Endothelial cell of umbilical vein (primary cell): Measurements from ENCODE around the gene SLC12A5.

ENCODE experiments used
- CTCF ChIP-seq, 2 donors: IDR thresholded peaks; 1 replicate in 1 of 2; 2 replicates in 1 of 2; pipeline ENCODE4 v1.5.1; 2011; ENCODE audit warnings: low read length in 2 of 2, mild to moderate bottlenecking in 2 of 2, moderate library complexity in 2 of 2, control low read depth in 1 of 2, inconsistent platforms in 1 of 2, low read depth in 1 of 2; ENCODE audit not compliant: insufficient read depth in 1 of 2; ENCODE audit errors: extremely low read depth in 1 of 2
- EZH2 ChIP-seq: IDR thresholded peaks from 2 replicates; pipeline ENCODE4 v1.6.1; 2012; ENCODE audit warnings: borderline replicate concordance, low read depth, mild to moderate bottlenecking, moderate library complexity, low read length, inconsistent platforms; ENCODE audit not compliant: severe bottlenecking
- MAX ChIP-seq: IDR thresholded peaks from 2 replicates; pipeline ENCODE4 v1.6.1; 2011; ENCODE audit not compliant: insufficient read depth, insufficient read length
- POLR2A ChIP-seq: IDR thresholded peaks from 2 replicates; pipeline ENCODE4 v1.6.1; 2012; ENCODE audit warnings: low read depth, mild to moderate bottlenecking, control low read depth, low read length
- POLR2AphosphoS5 ChIP-seq: IDR thresholded peaks from 2 replicates; pipeline ENCODE4 v1.6.1; 2012; ENCODE audit warnings: low read depth, mild to moderate bottlenecking, control low read depth, low read length, moderate library complexity; ENCODE audit not compliant: insufficient read depth

- no peak for TF ChIP-seq CTCF (IDR thresholded peaks at IDR 0.05; ENCODE audit: extremely low read depth in 1 of 2, insufficient read depth in 1 of 2, low read depth in 1 of 2, low read length in 2 of 2)
- no peak for TF ChIP-seq POLR2A
- TF ChIP-seq MAX: no peak
- no peak for TF ChIP-seq POLR2AphosphoS5
- TF ChIP-seq EZH2: no peak
These were observed 79.4 kb downstream of the SLC12A5 start for GRCh38 chr20:46108435-46108841.
